Suprapubic skin (tissue), 4 donors: ENCODE results near the gene CRLF2. TPM values are rescaled to one million over a fixed set of nuclear protein-coding genes. Genes with fewer than 3 reads are reported as not detected.
"Not testable (repeated sequence)": the region's sequence is repeated elsewhere in the genome, so short reads cannot be mapped to it uniquely, and the experiment has no call there.

Source experiments
- DNase-seq, 2 donors: peaks; one replicate each; pipeline ENCODE4 v3.0.0-alpha.2; 2019; ENCODE audit warnings: low spot score in 2 of 2
- H3K27ac ChIP-seq: fragments of 200-600 bp; sonication (generic); one replicate; pipeline ENCODE4 v1.5.1; 2019
- H3K27me3 ChIP-seq: fragments of 200-600 bp; sonication (generic); one replicate; pipeline ENCODE4 v1.5.1; 2019
- H3K36me3 ChIP-seq: fragments of 200-600 bp; sonication (generic); one replicate; pipeline ENCODE4 v1.5.1; 2019
- H3K4me1 ChIP-seq: fragments of 200-600 bp; sonication (generic); one replicate; pipeline ENCODE4 v1.5.1; 2019
- H3K4me3 ChIP-seq: fragments of 200-600 bp; sonication (generic); one replicate; pipeline ENCODE4 v1.5.1; 2019; ENCODE audit warnings: mild to moderate bottlenecking
- H3K9me3 ChIP-seq: fragments of 200-600 bp; sonication (generic); one replicate; pipeline ENCODE4 v1.5.1; 2019
- EP300 ChIP-seq: sonication (generic); formaldehyde crosslinking; IDR thresholded peaks from one replicate; pipeline ENCODE4 v1.6.1; 2017; ENCODE audit warnings: antibody characterized with exemption
- POLR2A ChIP-seq, 2 donors: fragments of 450-650 bp; IDR thresholded peaks; one replicate each; pipeline ENCODE4 v1.6.1; 2017; ENCODE audit warnings: antibody characterized with exemption in 2 of 2, mild to moderate bottlenecking in 2 of 2, moderate library complexity in 2 of 2
- POLR2AphosphoS5 ChIP-seq, 3 donors: sonication (generic); formaldehyde crosslinking; IDR thresholded peaks; one replicate each; pipeline ENCODE4 v1.6.1; 2017; ENCODE audit warnings: antibody characterized with exemption in 3 of 3
- WGBS: methylation state at CpG from one replicate; pipeline ENCODE4 v1.1.5; 2018; 5-methylcytosine and 5-hydroxymethylcytosine counted together
- total RNA-seq, 4 donors: library from RNA; depleted of rRNA; stranded (reverse); fragments of >200 nt; gene quantifications; one replicate each; pipeline ENCODE4 v1.1.0, GENCODE V29; 2016
- TF ChIP-seq, protein P1 (sequence below), 2 donors: fragments of 200-600 bp in 1 of 2; fragments of 450-650 bp in 1 of 2; sonication (generic) in 1 of 2; IDR thresholded peaks; one replicate each; pipeline ENCODE4 v1.5.1; 2016 to 2019; ENCODE audit warnings: antibody characterized with exemption in 2 of 2, mild to moderate bottlenecking in 1 of 2, moderate library complexity in 1 of 2

Gene CRLF2
- total RNA-seq, 4 donors from 2014 or later: 0.31 TPM; not detected in 3

DNA sequence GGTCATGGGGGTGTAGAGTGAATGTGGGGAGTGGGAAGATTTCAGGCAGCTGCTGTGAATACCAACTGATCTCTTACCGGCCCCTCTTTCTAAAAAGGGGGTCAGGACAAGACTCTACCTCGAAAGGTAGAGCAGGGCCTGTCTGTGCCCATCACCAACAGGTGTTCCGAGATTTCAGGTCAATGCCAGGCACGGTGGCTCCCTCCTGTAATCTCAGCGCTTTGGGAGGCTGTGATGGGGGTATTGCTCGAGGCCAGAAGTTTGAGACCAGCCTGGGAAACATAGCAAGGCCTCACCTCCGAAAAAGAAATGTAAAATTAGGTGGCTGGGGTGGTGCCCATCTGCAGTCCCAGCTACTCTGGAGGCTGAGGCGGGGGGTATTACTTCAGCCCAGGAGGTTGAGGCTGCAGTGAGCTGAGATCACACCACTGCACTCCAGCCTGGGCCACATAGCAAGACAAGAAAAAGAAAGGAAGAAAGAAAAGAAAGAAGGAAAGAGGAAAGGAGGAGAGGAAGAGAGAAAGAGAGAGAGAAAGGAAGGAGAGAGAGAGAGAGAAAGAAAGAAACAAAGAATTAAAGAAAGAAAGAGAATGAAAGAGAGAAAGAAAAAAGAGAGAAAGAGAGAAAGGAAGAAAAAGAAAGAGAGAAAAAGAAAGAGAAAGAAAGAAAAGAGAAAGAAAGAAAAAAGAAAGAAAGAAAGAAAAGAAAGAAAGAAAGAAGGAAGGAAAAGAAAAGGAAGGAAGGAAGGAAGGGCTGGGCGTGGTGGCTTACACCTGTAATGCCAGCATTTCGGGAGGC is 50.1 kb downstream of the CRLF2 start:
- Histone ChIP-seq H3K4me3 (no peak overlapping the region), H3K27me3 (no peaks in the 10 kb centered on the region), H3K27ac (no peak overlapping the region), H3K36me3 (no peaks in the 10 kb centered on the region), H3K4me1 (peaks cover 5% of the 10 kb centered on the region), H3K9me3 (no peaks in the 10 kb centered on the region)
- TF ChIP-seq POLR2A (IDR thresholded peaks at IDR 0.05) (no peak), POLR2AphosphoS5 (IDR thresholded peaks at IDR 0.05) (no peak), EP300 (no peak)
- TF ChIP-seq, protein P1, sequence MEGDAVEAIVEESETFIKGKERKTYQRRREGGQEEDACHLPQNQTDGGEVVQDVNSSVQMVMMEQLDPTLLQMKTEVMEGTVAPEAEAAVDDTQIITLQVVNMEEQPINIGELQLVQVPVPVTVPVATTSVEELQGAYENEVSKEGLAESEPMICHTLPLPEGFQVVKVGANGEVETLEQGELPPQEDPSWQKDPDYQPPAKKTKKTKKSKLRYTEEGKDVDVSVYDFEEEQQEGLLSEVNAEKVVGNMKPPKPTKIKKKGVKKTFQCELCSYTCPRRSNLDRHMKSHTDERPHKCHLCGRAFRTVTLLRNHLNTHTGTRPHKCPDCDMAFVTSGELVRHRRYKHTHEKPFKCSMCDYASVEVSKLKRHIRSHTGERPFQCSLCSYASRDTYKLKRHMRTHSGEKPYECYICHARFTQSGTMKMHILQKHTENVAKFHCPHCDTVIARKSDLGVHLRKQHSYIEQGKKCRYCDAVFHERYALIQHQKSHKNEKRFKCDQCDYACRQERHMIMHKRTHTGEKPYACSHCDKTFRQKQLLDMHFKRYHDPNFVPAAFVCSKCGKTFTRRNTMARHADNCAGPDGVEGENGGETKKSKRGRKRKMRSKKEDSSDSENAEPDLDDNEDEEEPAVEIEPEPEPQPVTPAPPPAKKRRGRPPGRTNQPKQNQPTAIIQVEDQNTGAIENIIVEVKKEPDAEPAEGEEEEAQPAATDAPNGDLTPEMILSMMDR (IDR thresholded peaks at IDR 0.05): no peak
- 73% methylated on average over 7 of the region's 10 CpGs for WGBS
- no peak for DNase-seq

DNA sequence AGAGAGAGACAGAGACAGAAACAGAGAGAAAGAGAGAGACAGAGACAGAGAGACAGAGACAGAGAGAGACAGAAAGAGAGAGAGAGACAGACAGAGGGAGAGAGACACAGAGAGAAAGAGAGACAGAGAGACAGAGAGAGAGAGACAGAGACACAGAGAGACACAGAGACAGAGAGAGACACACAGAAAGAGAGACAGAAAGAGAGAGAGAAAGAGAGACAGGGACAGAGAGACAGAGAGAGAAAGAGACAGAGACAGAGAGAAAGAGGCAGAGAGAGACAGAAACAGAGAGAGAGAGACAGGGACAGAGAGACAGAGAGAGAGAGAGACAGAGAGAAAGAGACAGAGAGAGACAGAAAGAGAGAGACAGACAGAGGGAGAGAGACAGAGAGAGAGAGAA is 52.9 kb downstream of the CRLF2 start:
- Histone ChIP-seq H3K36me3 (no peaks in the 10 kb centered on the region), H3K4me3 (no peak overlapping the region), H3K9me3 (no peaks in the 10 kb centered on the region), H3K4me1 (no peaks in the 10 kb centered on the region), H3K27me3 (no peaks in the 10 kb centered on the region), H3K27ac (no peak overlapping the region)
- TF ChIP-seq, protein P1 (IDR thresholded peaks at IDR 0.05): no peak
- TF ChIP-seq POLR2A (IDR thresholded peaks at IDR 0.05) (no peak), EP300 (no peak)
- DNase-seq: no peak

DNA sequence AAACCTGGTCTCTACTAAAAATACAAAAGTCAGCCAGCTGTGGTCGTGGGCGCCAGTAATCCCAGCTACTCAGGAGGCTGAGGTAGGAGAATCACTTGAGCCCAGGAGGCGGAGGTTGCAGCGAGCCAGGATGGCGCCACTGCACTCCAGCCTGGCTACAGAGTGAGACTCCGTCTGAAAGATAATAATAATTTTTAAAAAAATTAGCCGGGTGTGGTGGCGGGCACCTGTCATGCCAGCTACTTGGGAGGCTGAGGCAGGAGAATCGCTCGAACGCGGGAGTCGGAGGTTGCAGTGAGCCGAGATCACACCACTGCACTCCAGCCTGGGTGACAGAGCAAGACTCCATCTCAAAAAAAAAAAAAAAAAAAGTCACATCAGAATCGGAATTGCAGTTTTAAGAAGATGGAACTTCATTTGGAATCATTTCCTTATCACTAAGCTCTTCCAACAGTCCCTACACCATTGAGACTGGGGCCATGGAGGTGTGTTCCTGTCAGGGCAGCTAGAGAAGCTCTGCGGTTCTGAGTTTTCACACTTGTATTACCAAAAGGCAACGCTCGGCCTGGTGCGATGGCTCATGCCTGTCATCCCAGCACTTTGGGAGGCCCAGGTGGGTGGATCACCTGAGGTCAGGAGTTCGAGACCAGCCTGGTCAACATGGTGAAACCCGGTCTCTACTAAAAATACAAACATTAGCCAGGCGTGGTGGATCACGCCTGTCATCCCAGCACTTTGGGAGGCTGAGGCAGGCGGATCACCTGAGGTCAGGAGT is 55.6 kb downstream of the CRLF2 start:
- peak in 1 of 2 donors; percentile 74 for DNase-seq

DNA sequence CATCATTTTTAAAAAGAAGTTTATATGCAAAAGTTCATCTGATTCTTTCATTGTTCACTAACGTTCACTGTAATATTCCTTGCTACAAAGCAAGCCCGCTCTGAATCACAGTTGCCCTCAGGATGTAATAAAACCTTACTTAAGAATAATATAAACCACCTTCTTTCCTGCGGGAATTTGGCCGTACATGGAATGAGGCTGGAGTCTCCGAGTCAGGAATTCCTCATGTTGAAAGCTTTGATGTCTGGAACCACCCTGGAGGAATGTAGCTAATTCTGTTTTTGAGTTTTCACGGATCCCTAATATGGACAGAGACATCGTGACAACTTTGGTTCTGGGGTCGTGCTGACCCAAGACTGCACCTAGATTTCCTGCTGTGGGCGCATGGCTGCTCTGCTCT is 58.5 kb downstream of the CRLF2 start:
- Histone ChIP-seq H3K4me1 (no peaks in the 10 kb centered on the region), H3K27ac (no peak overlapping the region), H3K4me3 (no peak overlapping the region), H3K27me3 (peaks cover 3% of the 10 kb centered on the region), H3K36me3 (no peaks in the 10 kb centered on the region), H3K9me3 (no peaks in the 10 kb centered on the region)
- TF ChIP-seq POLR2AphosphoS5 (IDR thresholded peaks at IDR 0.05): no peak
- no peak for TF ChIP-seq POLR2A (IDR thresholded peaks at IDR 0.05)
- TF ChIP-seq, protein P1 (IDR thresholded peaks at IDR 0.05): no peak
- TF ChIP-seq EP300: no peak
- peak in 1 of 2 donors; percentile 26 for DNase-seq
- 13% methylated on average over 9 of the region's 9 CpGs for WGBS

More for the DNA sequence above, 55.6 kb downstream of the CRLF2 start:
- not testable (repeated sequence) for H3K36me3 ChIP-seq, H3K4me3 ChIP-seq, H3K4me1 ChIP-seq, H3K9me3 ChIP-seq, H3K27ac ChIP-seq, H3K27me3 ChIP-seq
- 84% methylated on average over 21 of the region's 24 CpGs for WGBS

DNA sequence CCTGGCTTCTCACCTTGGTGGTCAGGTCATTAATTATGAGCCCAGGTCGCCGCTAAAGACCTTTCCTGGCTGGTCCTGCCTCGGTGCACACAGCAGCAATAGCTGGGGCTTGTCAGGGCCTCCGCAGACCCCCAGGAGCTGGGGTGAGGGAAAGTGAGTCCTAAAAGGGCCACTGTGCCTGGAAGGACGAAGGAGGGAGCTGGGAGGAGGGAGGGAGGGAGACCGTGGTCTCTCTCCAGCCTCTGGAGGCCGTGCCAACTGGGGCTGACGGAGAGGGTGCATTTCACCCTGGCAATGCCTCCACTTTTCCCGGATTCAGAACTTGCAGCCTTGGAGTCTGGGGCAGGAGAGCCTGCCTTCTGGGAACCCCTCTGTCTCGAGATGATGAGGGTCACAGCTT is 60.4 kb downstream of the CRLF2 start:
- WGBS: 42% methylated on average over 10 of the region's 10 CpGs
- peak in 1 of 2 donors; percentile 76 for DNase-seq

More for the DNA sequence above, 60.4 kb downstream of the CRLF2 start:
- no peak overlapping the region for H3K27ac ChIP-seq
- H3K4me1 ChIP-seq: no peaks in the 10 kb centered on the region
- no peaks in the 10 kb centered on the region for H3K36me3 ChIP-seq
- TF ChIP-seq POLR2AphosphoS5 (IDR thresholded peaks at IDR 0.05) (no peak), EP300 (no peak), POLR2A (IDR thresholded peaks at IDR 0.05) (no peak)
- TF ChIP-seq, protein P1 (IDR thresholded peaks at IDR 0.05): no peak
- H3K4me3 ChIP-seq: no peak overlapping the region
- H3K27me3 ChIP-seq: peaks cover 3% of the 10 kb centered on the region
- no peaks in the 10 kb centered on the region for H3K9me3 ChIP-seq
